ENCODE data around the gene PNP. TPM values are rescaled to one million over a fixed set of nuclear protein-coding genes. Genes with fewer than 3 reads are reported as not detected.

The PNP gene
- total and polyA plus RNA-seq, 3 donors from 2014 or later, result 13.6 to 21.8 (median 18.9) TPM

DNA sequence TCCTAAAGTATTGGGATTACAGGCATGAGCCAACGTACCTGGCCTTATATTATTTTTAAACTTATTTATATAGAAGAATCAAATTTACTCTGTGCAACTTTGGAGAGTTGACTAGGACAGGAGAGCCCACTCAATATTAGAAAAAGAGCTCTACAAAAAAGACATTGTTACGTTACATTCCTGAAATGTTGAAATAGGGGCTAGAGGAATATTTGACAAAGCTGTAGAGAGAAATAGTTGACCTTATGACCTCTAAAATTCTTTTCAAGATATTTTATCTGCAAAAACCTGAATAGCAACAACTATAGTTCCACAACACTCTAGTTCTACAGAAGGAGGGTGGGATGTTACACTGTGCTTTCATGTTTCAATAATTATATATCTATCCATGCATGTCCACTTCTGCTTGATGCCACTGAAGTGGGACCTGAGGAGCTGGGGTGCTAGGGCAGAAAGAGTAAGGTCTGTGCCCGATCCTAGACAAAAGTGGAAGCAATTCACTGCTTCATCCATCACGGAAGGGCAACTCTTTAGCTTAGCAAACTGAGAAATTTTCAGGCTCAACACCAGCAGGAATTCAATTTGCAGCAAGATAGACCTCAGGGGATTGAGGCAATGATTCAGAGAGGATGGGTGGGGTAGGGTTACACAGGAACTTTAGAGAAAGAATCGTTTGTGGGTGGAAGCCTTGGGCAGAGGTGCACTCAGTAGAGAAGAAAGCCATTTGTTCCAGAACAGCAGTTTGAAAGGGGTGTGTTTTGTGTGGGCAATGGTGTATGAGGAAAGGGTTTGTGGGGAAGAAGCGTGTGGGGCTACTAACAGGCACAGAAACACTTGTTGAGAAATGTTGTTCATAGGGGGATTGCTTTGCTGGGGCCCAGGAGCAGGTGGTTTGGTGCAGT is 20.1 kb downstream of the PNP start:
- DNase-seq, result no peak
- Histone ChIP-seq H3K27ac (no peak overlapping the region), H3K4me3 (no peak overlapping the region), H3K9me3 (no peaks in the 10 kb centered on the region), H3K27me3 (no peaks in the 10 kb centered on the region), H3K36me3 (ENCODE audit: low read depth, missing control alignments) (no peaks in the 10 kb centered on the region), H3K4me1 (no peaks in the 10 kb centered on the region)
- TF ChIP-seq CTCF (IDR thresholded peaks at IDR 0.05) (no peak), POLR2A (IDR thresholded peaks at IDR 0.05) (no peak)
- 52 to 62% methylated on average over 6 of the region's 6 CpGs for WGBS, 2 donors
- intact Hi-C loops (cut with DNase I; ENCODE audit: low total_unique reads), result no loop called here

GRCh38 chr14:20490563-20490962 is 21.4 kb downstream of the PNP start:
- DNase-seq, result no peak
- WGBS, 2 donors, result 59 to 69% methylated on average over 6 of the region's 6 CpGs
- Histone ChIP-seq H3K9me3 (no peaks in the 10 kb centered on the region), H3K27me3 (no peaks in the 10 kb centered on the region), H3K4me3 (no peak overlapping the region), H3K27ac (no peak overlapping the region), H3K36me3 (ENCODE audit: low read depth, missing control alignments) (no peaks in the 10 kb centered on the region), H3K4me1 (no peaks in the 10 kb centered on the region)
- intact Hi-C loops (cut with DNase I; ENCODE audit: low total_unique reads), result no loop called here
- TF ChIP-seq CTCF (IDR thresholded peaks at IDR 0.05) (no peak), POLR2A (IDR thresholded peaks at IDR 0.05) (no peak)

GRCh38 chr14:20492486-20492885 is 23.3 kb downstream of the PNP start:
- no peak overlapping the region for H3K4me3 ChIP-seq
- TF ChIP-seq POLR2A (IDR thresholded peaks at IDR 0.05) (no peak), CTCF (IDR thresholded peaks at IDR 0.05) (no peak)
- intact Hi-C loops (cut with DNase I; ENCODE audit: low total_unique reads), result no loop called here
- no peak for DNase-seq
- no peaks in the 10 kb centered on the region for H3K27me3 ChIP-seq
- H3K27ac ChIP-seq, result no peak overlapping the region
- WGBS, 2 donors, result 89 to 92% methylated on average over 4 of the region's 4 CpGs
- no peaks in the 10 kb centered on the region for H3K4me1 ChIP-seq
- H3K36me3 ChIP-seq (ENCODE audit: low read depth, missing control alignments), result no peaks in the 10 kb centered on the region
- H3K9me3 ChIP-seq, result no peaks in the 10 kb centered on the region

- WGBS, 2 donors, result 44 to 83% methylated on average over 2 of the region's 2 CpGs
- Histone ChIP-seq H3K4me1 (no peaks in the 10 kb centered on the region), H3K27me3 (no peaks in the 10 kb centered on the region), H3K27ac (no peak overlapping the region), H3K9me3 (no peaks in the 10 kb centered on the region), H3K36me3 (ENCODE audit: low read depth, missing control alignments) (no peaks in the 10 kb centered on the region), H3K4me3 (no peak overlapping the region)
- intact Hi-C loops (cut with DNase I; ENCODE audit: low total_unique reads), result no loop called here
- TF ChIP-seq POLR2A (IDR thresholded peaks at IDR 0.05) (no peak), CTCF (IDR thresholded peaks at IDR 0.05) (no peak)
- no peak for DNase-seq
Observed at GRCh38 chr14:20493634-20494033, 24.4 kb downstream of the PNP start.
